Keratinocyte (primary cell): Measurements from ENCODE around the gene NECTIN1. TPM values are rescaled to one million over a fixed set of nuclear protein-coding genes. Genes with fewer than 3 reads are reported as not detected.
A peak's percentile ranks its signal among the peaks of the same experiment; 100 is the strongest.
"Not testable (repeated sequence)": the region's sequence is repeated elsewhere in the genome, so short reads cannot be mapped to it uniquely, and the experiment has no call there.

Experiments used
- DNase-seq: peaks from one replicate; pipeline ENCODE4 v3.0.0-alpha.2; 2011; ENCODE audit warnings: low read depth, missing footprints, low spot score
- FAIRE-seq: peaks from 2 replicates; lab custom pipeline; 2011; peaks lifted over from hg19 to GRCh38; lab: Jason Lieb, UNC
- H2AFZ ChIP-seq: 2 replicates; pipeline ENCODE4 v1.6.0; 2012; ENCODE audit warnings: low read length, control low read depth, inconsistent platforms; ENCODE audit not compliant: control insufficient read depth
- H3K27ac ChIP-seq: 2 replicates; pipeline ENCODE4 v1.5.1; 2011; ENCODE audit warnings: low read length; ENCODE audit not compliant: control insufficient read depth, insufficient read depth
- H3K27me3 ChIP-seq: 3 replicates; pipeline ENCODE4 v1.6.0; 2011; ENCODE audit warnings: low read length; ENCODE audit not compliant: control insufficient read depth, insufficient read depth; ENCODE audit errors: extremely low read depth
- H3K36me3 ChIP-seq, 2 experiments: 2 replicates in 1 of 2; 3 replicates in 1 of 2; pipeline ENCODE4 v1.5.1; 2011; ENCODE audit warnings: low read length in 2 of 2, mild to moderate bottlenecking in 1 of 2; ENCODE audit not compliant: control insufficient read depth in 2 of 2, insufficient read depth in 2 of 2; ENCODE audit errors: extremely low read depth in 1 of 2
- H3K4me1 ChIP-seq: 3 replicates; pipeline ENCODE4 v1.5.1; 2011; ENCODE audit warnings: low read length; ENCODE audit not compliant: control insufficient read depth, insufficient read depth; ENCODE audit errors: extremely low read depth
- H3K4me2 ChIP-seq: 3 replicates; pipeline ENCODE4 v1.6.0; 2011; ENCODE audit warnings: low read depth, low read length; ENCODE audit not compliant: control insufficient read depth, insufficient read depth; ENCODE audit errors: extremely low read depth
- H3K4me3 ChIP-seq, 3 experiments: fragments of 200-600 bp in 1 of 3; sonication (generic) in 1 of 3; 2 replicates in 2 of 3; 3 replicates in 1 of 3; pipeline ENCODE4 v1.5.1; 2011 to 2016; ENCODE audit warnings: low read length in 3 of 3, mild to moderate bottlenecking in 3 of 3, control low read depth in 2 of 3, inconsistent platforms in 1 of 3, low read depth in 1 of 3, mixed read lengths in 1 of 3, mixed run types in 1 of 3, moderate library complexity in 1 of 3; ENCODE audit not compliant: control insufficient read depth in 2 of 3, insufficient read depth in 2 of 3; ENCODE audit errors: extremely low read depth in 1 of 3
- H3K79me2 ChIP-seq: 2 replicates; pipeline ENCODE4 v1.6.0; 2012; ENCODE audit warnings: low read length; ENCODE audit not compliant: control insufficient read depth, insufficient read depth
- H3K9ac ChIP-seq: 3 replicates; pipeline ENCODE4 v1.6.0; 2011; ENCODE audit warnings: low read length; ENCODE audit not compliant: control insufficient read depth, insufficient read depth; ENCODE audit errors: extremely low read depth
- H3K9me1 ChIP-seq: 3 replicates; pipeline ENCODE4 v1.6.0; 2011; ENCODE audit warnings: low read length; ENCODE audit not compliant: control insufficient read depth, insufficient read depth; ENCODE audit errors: extremely low read depth
- H3K9me3 ChIP-seq: 2 replicates; pipeline ENCODE4 v1.5.1; 2012; ENCODE audit warnings: low read depth, low read length; ENCODE audit not compliant: control insufficient read depth
- H4K20me1 ChIP-seq: 3 replicates; pipeline ENCODE4 v1.6.0; 2011; ENCODE audit warnings: low read length; ENCODE audit not compliant: control insufficient read depth, insufficient read depth; ENCODE audit errors: extremely low read depth
- CTCF ChIP-seq, 3 experiments: IDR thresholded peaks in 1 of 3; conservative IDR thresholded peaks in 1 of 3; optimal IDR thresholded peaks in 1 of 3; 2 replicates in 2 of 3; 3 replicates in 1 of 3; pipeline versions ENCODE3 to v1.5.1; 2011; ENCODE audit warnings: low read length in 3 of 3, mild to moderate bottlenecking in 3 of 3, moderate library complexity in 2 of 3, control low read depth in 1 of 3, inconsistent platforms in 1 of 3; ENCODE audit not compliant: insufficient read depth in 2 of 3; ENCODE audit errors: extremely low read depth in 1 of 3
- EZH2 ChIP-seq: IDR thresholded peaks from one replicate; pipeline ENCODE4 v1.6.1; 2012; ENCODE audit warnings: inconsistent platforms, mild to moderate bottlenecking, low read length, moderate library complexity
- dilution Hi-C: fragments of 300-500 bp; cut with MboI; formaldehyde crosslinking; loops from one replicate; pipeline ENCODE4 v1.7.0; 2020; ENCODE audit warnings: low sequenced_read_pairs; ENCODE audit not compliant: extremely low pct_ligation_motif_present
- polyA plus RNA-seq, 5 experiments: library from polyadenylated mRNA; depleted of rRNA in 3 of 5; stranded (reverse) in 3 of 5; stranded (forward) in 1 of 5; unstranded in 1 of 5; fragments of >200 nt; gene quantifications; 1 replicate in 1 of 5; 2 replicates in 3 of 5; 3 replicates in 1 of 5; pipeline versions ENCODE4 v1.2.1 to v1.2.3, GENCODE V29; 2011 to 2012; ENCODE audit warnings: missing spikeins in 2 of 5, low read depth in 1 of 5, low replicate concordance in 1 of 5

The NECTIN1 gene
- polyA plus RNA-seq, 1 donor (not counting 4 experiments of a cell fraction or from before 2014, with no cell fraction given): 37.5 TPM

DNA sequence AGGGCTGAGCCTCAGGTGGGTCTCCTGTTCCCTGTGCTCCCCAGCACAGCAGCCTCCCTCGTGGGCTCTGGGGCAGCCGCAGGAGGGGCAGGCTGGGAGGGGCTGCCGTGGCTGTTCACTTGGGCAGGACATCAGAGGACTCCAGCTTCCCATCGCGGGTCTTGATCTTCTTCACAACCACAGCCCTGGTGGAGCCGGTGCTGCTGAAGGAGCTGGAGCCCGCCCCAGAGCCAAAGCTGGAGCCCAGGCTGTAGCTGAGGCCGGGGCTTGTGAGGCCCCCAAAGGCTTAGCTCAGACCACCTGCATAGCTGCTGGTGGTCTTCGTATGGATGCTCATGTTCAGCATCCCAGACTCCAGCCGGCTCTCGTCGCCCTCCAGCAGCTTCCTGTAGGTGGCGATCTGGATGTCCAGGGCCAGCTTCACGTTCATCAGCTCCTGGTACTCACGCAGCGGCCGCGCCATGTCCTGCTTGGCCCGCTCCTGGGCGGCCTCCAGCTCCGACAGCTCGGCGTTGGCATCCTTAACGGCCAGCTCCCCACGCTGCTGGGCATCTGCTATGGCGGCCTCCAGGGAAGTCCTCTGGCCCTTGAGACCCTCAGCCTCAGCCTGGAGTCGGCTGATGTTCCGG, 126.1 kb downstream of the NECTIN1 start:
- DNase-seq (no peak), FAIRE-seq (no peak)
- H3K4me2 ChIP-seq: no peak overlapping the region
- TF ChIP-seq EZH2 (no peak), CTCF (optimal IDR thresholded peaks at IDR 0.05 in 1 of 3, IDR thresholded peaks at IDR 0.05 in 1 of 3, conservative IDR thresholded peaks at IDR 0.05 in 1 of 3; ENCODE audit: extremely low read depth in 1 of 3, insufficient read depth in 2 of 3, low read length in 3 of 3) (no peak)
- H2AFZ ChIP-seq: no peak overlapping the region
- H3K4me3 ChIP-seq: no peak overlapping the region
- H3K27ac ChIP-seq: no peak overlapping the region
- no peaks in the 10 kb centered on the region for H3K36me3 ChIP-seq
- H3K4me1 ChIP-seq: peaks cover 24% of the 10 kb centered on the region
- H3K9ac ChIP-seq: no peak overlapping the region
- dilution Hi-C loops: no loop called here
- H3K79me2 ChIP-seq: no peaks in the 10 kb centered on the region
- no peaks in the 10 kb centered on the region for H3K9me1 ChIP-seq
- no peaks in the 10 kb centered on the region for H4K20me1 ChIP-seq
- H3K9me3 ChIP-seq: no peaks in the 10 kb centered on the region
- no peaks in the 10 kb centered on the region for H3K27me3 ChIP-seq

DNA sequence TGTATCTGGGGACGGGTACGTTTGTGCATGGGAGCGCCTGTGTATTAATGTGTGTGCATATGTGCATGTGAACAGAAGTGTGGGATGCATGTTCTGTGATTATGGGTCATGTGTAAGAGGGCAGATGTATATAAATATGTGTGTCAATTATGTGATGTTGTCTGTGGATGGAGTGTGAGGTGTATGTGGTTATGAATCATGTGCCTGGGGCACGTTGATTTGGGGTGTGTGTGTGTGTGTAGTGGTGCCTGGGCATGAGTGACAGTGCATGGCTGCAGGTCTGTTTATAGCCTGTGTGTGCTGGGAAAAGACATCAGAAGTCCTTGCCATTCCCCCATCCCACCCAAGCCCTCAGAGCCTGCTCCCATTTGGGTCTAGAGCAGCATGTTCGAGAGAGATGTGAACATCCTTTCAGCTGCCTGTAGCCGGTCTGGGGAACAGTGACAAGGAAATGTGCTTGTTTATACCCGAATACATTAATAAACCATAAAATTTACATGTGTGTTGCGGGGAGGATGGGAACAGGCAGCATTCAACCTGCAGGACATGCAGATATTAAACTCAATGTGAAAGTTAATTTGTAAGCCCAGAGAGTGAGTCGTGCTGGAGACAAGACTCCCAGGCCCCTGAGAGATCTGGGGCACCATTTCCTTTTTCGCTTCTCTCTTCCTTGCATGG, 129.0 kb downstream of the NECTIN1 start:
- dilution Hi-C loops: no loop called here
- H3K4me2 ChIP-seq: no peak overlapping the region
- no peak overlapping the region for H2AFZ ChIP-seq

GRCh38 chr11:119595941-119596340, 133.1 kb downstream of the NECTIN1 start:
- H3K27ac ChIP-seq, dilution Hi-C loops, H4K20me1 ChIP-seq, H3K36me3 ChIP-seq, H3K9ac ChIP-seq, H3K27me3 ChIP-seq, DNase-seq, H2AFZ ChIP-seq, H3K4me2 ChIP-seq, H3K4me3 ChIP-seq, FAIRE-seq, H3K79me2 ChIP-seq, H3K9me1 ChIP-seq, H3K9me3 ChIP-seq: not testable (repeated sequence)
- peaks cover 36% of the 10 kb centered on the region for H3K4me1 ChIP-seq

More for the DNA sequence above, 129.0 kb downstream of the NECTIN1 start:
- Histone ChIP-seq H3K9me3 (no peaks in the 10 kb centered on the region), H3K36me3 (no peaks in the 10 kb centered on the region), H4K20me1 (no peaks in the 10 kb centered on the region), H3K9me1 (no peaks in the 10 kb centered on the region), H3K9ac (no peak overlapping the region), H3K79me2 (no peaks in the 10 kb centered on the region), H3K4me3 (no peak overlapping the region), H3K27ac (no peak overlapping the region), H3K4me1 (peaks cover 24% of the 10 kb centered on the region), H3K27me3 (no peaks in the 10 kb centered on the region)
- TF ChIP-seq EZH2: no peak
- no peak for TF ChIP-seq CTCF (optimal IDR thresholded peaks at IDR 0.05 in 1 of 3, IDR thresholded peaks at IDR 0.05 in 1 of 3, conservative IDR thresholded peaks at IDR 0.05 in 1 of 3; ENCODE audit: extremely low read depth in 1 of 3, insufficient read depth in 2 of 3, low read length in 3 of 3)
- DNase-seq (peak; percentile 78), FAIRE-seq (peak; percentile 91)
